A673 (cell line): ENCODE measurements around the gene MMP28.

Experiments used
- CTCF ChIP-seq: fragments of 300-800, 200-600 bp; sonication (generic); conservative IDR thresholded peaks from 2 replicates; pipeline ENCODE4 v1.5.1; 2017; ENCODE audit warnings: low read depth, mild to moderate bottlenecking, antibody characterized with exemption, low read length, moderate library complexity, mixed read lengths
- EZH2 ChIP-seq: fragments of 200-600 bp; sonication (generic); IDR thresholded peaks from 2 replicates; pipeline ENCODE4 v1.6.1; 2017; ENCODE audit warnings: borderline replicate concordance, low read depth, mild to moderate bottlenecking, mixed read lengths, antibody characterized with exemption, low read length; ENCODE audit not compliant: poor library complexity, severe bottlenecking

- no peak for TF ChIP-seq CTCF
- TF ChIP-seq EZH2, result no peak
These were observed 61.0 kb downstream of the MMP28 start for GRCh38 chr17:35734396-35734795.
